Neural progenitor cell (in vitro differentiated cells): Measurements from ENCODE around the gene TRAPPC6A. TPM values are rescaled to one million over a fixed set of nuclear protein-coding genes. Genes with fewer than 3 reads are reported as not detected.
A peak's percentile ranks its signal among the peaks of the same experiment; 100 is the strongest.

Source experiments
- DNase-seq: peaks from one replicate; pipeline ENCODE4 v3.0.0-alpha.2; 2016; ENCODE audit warnings: low spot score
- H2AFZ ChIP-seq: fragments of 200-600 bp; sonication (generic); replicated peaks from 2 replicates; pipeline ENCODE4 v1.6.1; 2016; ENCODE audit warnings: antibody characterized with exemption
- H3F3A ChIP-seq: fragments of 200-600 bp; sonication (generic); 2 replicates; pipeline ENCODE4 v1.6.1; 2016; ENCODE audit warnings: antibody characterized with exemption, low read depth
- H3K27ac ChIP-seq: fragments of 200-600 bp; sonication (generic); 2 replicates; pipeline ENCODE4 v1.5.1; 2016; ENCODE audit warnings: mild to moderate bottlenecking
- H3K27me3 ChIP-seq: fragments of 200-600 bp; sonication (generic); 2 replicates; pipeline ENCODE4 v1.6.1; 2016; ENCODE audit warnings: mild to moderate bottlenecking, moderate library complexity
- H3K36me3 ChIP-seq: fragments of 200-600 bp; sonication (generic); 2 replicates; pipeline ENCODE4 v1.5.1; 2016
- H3K4me1 ChIP-seq: fragments of 200-600 bp; sonication (generic); 2 replicates; pipeline ENCODE4 v1.6.1; 2016; ENCODE audit warnings: mixed run types
- H3K4me2 ChIP-seq: fragments of 200-600 bp; sonication (generic); 2 replicates; pipeline ENCODE4 v1.6.1; 2016
- H3K4me3 ChIP-seq: fragments of 200-600 bp; sonication (generic); 2 replicates; pipeline ENCODE4 v1.5.1; 2016
- H3K79me2 ChIP-seq: fragments of 200-600 bp; sonication (generic); 2 replicates; pipeline ENCODE4 v1.6.1; 2016; ENCODE audit warnings: low read depth
- H3K9ac ChIP-seq: fragments of 200-600 bp; sonication (generic); 2 replicates; pipeline ENCODE4 v1.6.1; 2016
- H3K9me3 ChIP-seq: fragments of 200-600 bp; sonication (generic); 2 replicates; pipeline ENCODE4 v1.5.1; 2016; ENCODE audit warnings: low read depth
- H4K20me1 ChIP-seq: fragments of 200-600 bp; sonication (generic); 2 replicates; pipeline ENCODE4 v1.6.1; 2016; ENCODE audit warnings: low read depth
- H3K27ac Mint-ChIP-seq: 3 replicates; pipeline ENCODE4 v1.8.0; 2021; ENCODE audit warnings: mixed read lengths
- H3K27me3 Mint-ChIP-seq: 2 replicates; pipeline ENCODE4 v1.8.0; 2022; ENCODE audit warnings: low read depth, mild to moderate bottlenecking, inconsistent platforms, moderate library complexity, mixed read lengths; ENCODE audit not compliant: insufficient read depth
- H3K36me3 Mint-ChIP-seq: 3 replicates; pipeline ENCODE4 v1.8.0; 2021; ENCODE audit warnings: mixed read lengths
- H3K4me1 Mint-ChIP-seq: 3 replicates; pipeline ENCODE4 v1.8.0; 2021; ENCODE audit warnings: mixed read lengths
- H3K4me3 Mint-ChIP-seq: 3 replicates; pipeline ENCODE4 v1.8.0; 2021; ENCODE audit warnings: mild to moderate bottlenecking, moderate library complexity, mixed read lengths
- H3K9me3 Mint-ChIP-seq: 3 replicates; pipeline ENCODE4 v1.8.0; 2020; ENCODE audit warnings: mixed read lengths
- EZH2 ChIP-seq: fragments of 200-600 bp; sonication (generic); IDR thresholded peaks from 2 replicates; pipeline ENCODE4 v1.6.1; 2017; ENCODE audit warnings: antibody characterized with exemption, mild to moderate bottlenecking, moderate library complexity
- EZH2phosphoT487 ChIP-seq: fragments of 200-600 bp; sonication (generic); IDR thresholded peaks from 2 replicates; pipeline ENCODE4 v1.6.1; 2017; ENCODE audit warnings: antibody characterized with exemption
- total RNA-seq: library from RNA; depleted of rRNA; stranded (reverse); fragments of >200 nt; gene quantifications from 2 replicates; pipeline ENCODE4 v1.2.3, GENCODE V29; 2015; ENCODE audit warnings: low replicate concordance
- TF ChIP-seq, protein P1 (sequence below): fragments of 200-600 bp; sonication (generic); IDR thresholded peaks from 2 replicates; pipeline ENCODE4 v1.5.1; 2017; ENCODE audit warnings: antibody characterized with exemption, mild to moderate bottlenecking

The TRAPPC6A gene
- total RNA-seq, 1 donor from 2014 or later = 24.7 TPM

GRCh38 chr19:45168767-45169351 lies 9.2 kb downstream of the TRAPPC6A start:
- Mint-ChIP-seq H3K36me3 (no peaks in the 10 kb centered on the region), H3K9me3 (no peaks in the 10 kb centered on the region), H3K27me3 (peaks cover 2% of the 10 kb centered on the region), H3K4me1 (peaks cover 13% of the 10 kb centered on the region), H3K27ac (no peak overlapping the region), H3K4me3 (no peak overlapping the region)
- Histone ChIP-seq H3F3A (no peaks in the 10 kb centered on the region), H3K4me2 (no peak overlapping the region), H3K4me1 (no peaks in the 10 kb centered on the region), H4K20me1 (peaks cover 32% of the 10 kb centered on the region), H2AFZ (no peak overlapping the region), H3K79me2 (no peaks in the 10 kb centered on the region), H3K9ac (no peak overlapping the region), H3K27ac (no peak overlapping the region), H3K4me3 (no peak overlapping the region), H3K36me3 (no peaks in the 10 kb centered on the region), H3K27me3 (no peaks in the 10 kb centered on the region), H3K9me3 (no peaks in the 10 kb centered on the region)
- no peak for DNase-seq
- no peak for TF ChIP-seq EZH2
- no peak for TF ChIP-seq EZH2phosphoT487
- TF ChIP-seq, protein P1, sequence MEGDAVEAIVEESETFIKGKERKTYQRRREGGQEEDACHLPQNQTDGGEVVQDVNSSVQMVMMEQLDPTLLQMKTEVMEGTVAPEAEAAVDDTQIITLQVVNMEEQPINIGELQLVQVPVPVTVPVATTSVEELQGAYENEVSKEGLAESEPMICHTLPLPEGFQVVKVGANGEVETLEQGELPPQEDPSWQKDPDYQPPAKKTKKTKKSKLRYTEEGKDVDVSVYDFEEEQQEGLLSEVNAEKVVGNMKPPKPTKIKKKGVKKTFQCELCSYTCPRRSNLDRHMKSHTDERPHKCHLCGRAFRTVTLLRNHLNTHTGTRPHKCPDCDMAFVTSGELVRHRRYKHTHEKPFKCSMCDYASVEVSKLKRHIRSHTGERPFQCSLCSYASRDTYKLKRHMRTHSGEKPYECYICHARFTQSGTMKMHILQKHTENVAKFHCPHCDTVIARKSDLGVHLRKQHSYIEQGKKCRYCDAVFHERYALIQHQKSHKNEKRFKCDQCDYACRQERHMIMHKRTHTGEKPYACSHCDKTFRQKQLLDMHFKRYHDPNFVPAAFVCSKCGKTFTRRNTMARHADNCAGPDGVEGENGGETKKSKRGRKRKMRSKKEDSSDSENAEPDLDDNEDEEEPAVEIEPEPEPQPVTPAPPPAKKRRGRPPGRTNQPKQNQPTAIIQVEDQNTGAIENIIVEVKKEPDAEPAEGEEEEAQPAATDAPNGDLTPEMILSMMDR = no peak

- H3K4me1 ChIP-seq = no peaks in the 10 kb centered on the region
- H3K4me3 Mint-ChIP-seq = no peak overlapping the region
- no peaks in the 10 kb centered on the region for H3F3A ChIP-seq
- H3K36me3 Mint-ChIP-seq = no peaks in the 10 kb centered on the region
- DNase-seq = no peak
- peak overlapping the region; percentile 89 for H3K27ac Mint-ChIP-seq
- no peaks in the 10 kb centered on the region for H3K36me3 ChIP-seq
- H3K9me3 ChIP-seq = no peaks in the 10 kb centered on the region
- H3K27me3 ChIP-seq = peaks cover 2% of the 10 kb centered on the region
- no peak overlapping the region for H3K9ac ChIP-seq
- peaks cover 2% of the 10 kb centered on the region for H3K27me3 Mint-ChIP-seq
- H3K9me3 Mint-ChIP-seq = no peaks in the 10 kb centered on the region
- no peaks in the 10 kb centered on the region for H3K79me2 ChIP-seq
- no peak overlapping the region for H3K4me3 ChIP-seq
- no peak overlapping the region for H3K27ac ChIP-seq
- H4K20me1 ChIP-seq = peaks cover 32% of the 10 kb centered on the region
- TF ChIP-seq, protein P1 = no peak
- TF ChIP-seq EZH2 (no peak), EZH2phosphoT487 (no peak)
- no peak overlapping the region for H2AFZ ChIP-seq
- no peak overlapping the region for H3K4me2 ChIP-seq
- peaks cover 13% of the 10 kb centered on the region for H3K4me1 Mint-ChIP-seq
Observed at GRCh38 chr19:45166723-45167252, 11.2 kb downstream of the TRAPPC6A start.

- H3K4me1 Mint-ChIP-seq = peaks cover 9% of the 10 kb centered on the region
- H3K36me3 ChIP-seq = no peaks in the 10 kb centered on the region
- DNase-seq = peak; percentile 33
- H2AFZ ChIP-seq = no peak overlapping the region
- no peaks in the 10 kb centered on the region for H3K27me3 Mint-ChIP-seq
- no peak overlapping the region for H3K9ac ChIP-seq
- peaks cover 16% of the 10 kb centered on the region for H3K27me3 ChIP-seq
- no peaks in the 10 kb centered on the region for H3K79me2 ChIP-seq
- no peaks in the 10 kb centered on the region for H3K4me1 ChIP-seq
- no peak overlapping the region for H3K4me3 ChIP-seq
- no peaks in the 10 kb centered on the region for H3K9me3 Mint-ChIP-seq
- H4K20me1 ChIP-seq = peaks cover 19% of the 10 kb centered on the region
- no peaks in the 10 kb centered on the region for H3K36me3 Mint-ChIP-seq
- H3K9me3 ChIP-seq = no peaks in the 10 kb centered on the region
- TF ChIP-seq EZH2phosphoT487 = no peak
- no peak for TF ChIP-seq EZH2
- TF ChIP-seq, protein P1 = no peak
- no peaks in the 10 kb centered on the region for H3F3A ChIP-seq
- no peak overlapping the region for H3K4me3 Mint-ChIP-seq
- H3K27ac Mint-ChIP-seq = no peak overlapping the region
- no peak overlapping the region for H3K27ac ChIP-seq
- no peak overlapping the region for H3K4me2 ChIP-seq
Observed at GRCh38 chr19:45164577-45165335, 13.3 kb downstream of the TRAPPC6A start.
